Epithelial cell of esophagus (primary cell): ENCODE measurements around the gene NAALAD2.
A peak's percentile ranks its signal among the peaks of the same experiment; 100 is the strongest.

Experiments
- DNase-seq: peaks from one replicate; pipeline ENCODE4 v3.0.0; 2010; ENCODE audit warnings: low read depth
- H3K4me3 ChIP-seq: 2 replicates; pipeline ENCODE4 v1.5.1; 2011; ENCODE audit warnings: mild to moderate bottlenecking, low read length, control low read depth
- CTCF ChIP-seq: IDR thresholded peaks from 2 replicates; pipeline ENCODE4 v1.5.1; 2011; ENCODE audit warnings: low read depth, mild to moderate bottlenecking, low read length, control low read depth, inconsistent platforms; ENCODE audit not compliant: insufficient read depth; ENCODE audit errors: missing control alignments

NAALAD2 gene

GRCh38 chr11:90218606-90219005 is 84.1 kb downstream of the NAALAD2 start:
- no peak for TF ChIP-seq CTCF
- DNase-seq = no peak
- no peak overlapping the region for H3K4me3 ChIP-seq

- TF ChIP-seq CTCF = no peak
- no peak overlapping the region for H3K4me3 ChIP-seq
- peak; percentile 10 for DNase-seq
Observed at GRCh38 chr11:90219438-90219837, 85.0 kb downstream of the NAALAD2 start.

GRCh38 chr11:90220391-90220790 is 85.9 kb downstream of the NAALAD2 start:
- peak; percentile 72 for DNase-seq
- TF ChIP-seq CTCF = no peak

GRCh38 chr11:90221803-90222458 is 87.5 kb downstream of the NAALAD2 start:
- H3K4me3 ChIP-seq = peak overlapping the region; percentile 81
- DNase-seq = peak; percentile 2
- TF ChIP-seq CTCF = no peak

More at GRCh38 chr11:90220391-90220790, 85.9 kb downstream of the NAALAD2 start:
- H3K4me3 ChIP-seq = peak overlapping the region; percentile 12

GRCh38 chr11:90222459-90223247 is 88.2 kb downstream of the NAALAD2 start, which contains the start of gene CHORDC1:
Gene CHORDC1, minus strand, starts transcription at chr11:90223049. Its CDS starts 95 bp downstream, at chr11:90222954.
- peak; percentile 87 for DNase-seq
- H3K4me3 ChIP-seq = peak within 1 kb of the TSS; percentile 81
- TF ChIP-seq CTCF = no peak

GRCh38 chr11:90223248-90223585 is 88.8 kb downstream of the NAALAD2 start:
- no peak for TF ChIP-seq CTCF
- DNase-seq = no peak
- peak overlapping the region; percentile 81 for H3K4me3 ChIP-seq
